ENCODE results near the gene NPAS3.

NPAS3 gene

DNA sequence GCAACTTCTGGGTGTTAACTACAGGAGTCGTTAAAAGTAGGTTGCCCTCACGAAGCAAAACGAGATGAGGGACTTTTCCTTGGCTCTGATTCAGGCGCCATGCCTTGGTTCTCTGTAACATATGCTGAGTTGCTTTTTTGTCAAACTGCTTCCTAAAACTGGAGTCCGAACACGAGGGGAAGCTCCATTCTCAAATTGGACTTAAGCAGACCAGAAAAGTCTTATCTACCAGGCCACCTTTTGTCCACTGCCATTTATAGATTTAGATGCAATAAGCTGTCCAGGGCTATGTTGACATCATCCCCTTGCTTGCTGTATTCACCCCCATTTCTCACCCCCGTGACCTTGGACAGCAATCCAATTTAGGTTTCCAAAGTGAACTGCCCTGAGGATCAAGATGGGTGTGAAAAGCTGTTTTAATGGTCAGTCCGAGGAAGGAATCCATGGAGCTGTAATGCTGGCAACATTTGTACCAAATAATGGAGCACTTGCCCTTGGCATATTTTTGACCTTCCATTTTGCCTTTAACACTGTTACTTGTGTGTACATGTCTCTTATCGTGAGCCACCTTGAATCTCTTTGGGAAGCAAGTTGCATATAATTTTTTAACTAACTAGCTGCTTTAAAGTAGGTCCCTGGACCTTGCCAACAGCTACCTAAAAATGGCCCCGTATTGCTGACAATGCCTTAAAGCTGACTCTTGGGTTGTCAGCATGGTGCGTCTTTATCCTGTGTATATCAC, 714.1 kb downstream of the NPAS3 start:
- DNase-seq, result no peak

- DNase-seq, result no peak
Observed at GRCh38 chr14:33653308-33653695, 714.6 kb downstream of the NPAS3 start.

- DNase-seq, result no peak
Observed at GRCh38 chr14:33655421-33655820, 716.7 kb downstream of the NPAS3 start.

- DNase-seq, result no peak
Observed at GRCh38 chr14:33657476-33657875, 718.8 kb downstream of the NPAS3 start.

- no peak for DNase-seq
Observed at GRCh38 chr14:33660248-33660647, 721.6 kb downstream of the NPAS3 start.

DNA sequence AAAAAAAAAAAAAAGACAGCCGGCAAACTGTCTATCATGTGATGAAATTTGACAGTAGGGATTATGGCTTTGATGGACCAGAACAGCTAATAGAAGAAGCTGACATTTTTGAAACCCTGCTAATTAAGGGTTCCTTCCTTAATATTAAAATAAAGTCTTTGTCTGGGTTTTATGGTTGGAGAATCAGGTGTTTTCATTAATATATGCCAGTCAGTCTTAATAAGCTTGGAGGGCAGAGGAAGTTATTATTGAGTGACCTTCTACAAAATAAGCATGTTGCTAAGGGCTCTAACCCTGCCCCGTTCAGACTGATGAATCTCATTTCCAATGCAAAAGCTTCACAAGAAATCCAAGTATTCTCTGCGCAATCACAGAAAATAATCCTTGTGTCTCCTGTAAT, 722.4 kb downstream of the NPAS3 start:
- no peak for DNase-seq

- no peak for DNase-seq
Observed at GRCh38 chr14:33668066-33668465, 729.4 kb downstream of the NPAS3 start.

DNA sequence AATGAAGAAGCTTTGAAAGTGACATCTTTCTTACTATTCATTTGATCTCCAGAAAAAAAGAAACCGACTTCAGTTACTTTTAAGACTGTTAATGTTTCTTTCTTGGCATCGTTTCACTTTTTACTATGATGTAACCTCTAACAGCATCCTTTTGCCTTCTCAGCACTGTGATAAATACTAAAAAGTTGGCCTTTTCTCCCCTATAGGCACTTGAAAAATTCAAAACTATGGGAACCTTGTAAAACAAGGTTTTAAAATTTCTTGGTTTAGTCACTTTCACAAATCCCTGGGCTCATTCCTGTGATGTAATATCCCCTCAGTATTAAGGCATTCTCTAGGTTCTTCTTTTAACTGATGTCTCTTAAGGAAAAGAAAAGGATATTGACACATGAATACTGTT, 730.4 kb downstream of the NPAS3 start:
- DNase-seq, result no peak

DNA sequence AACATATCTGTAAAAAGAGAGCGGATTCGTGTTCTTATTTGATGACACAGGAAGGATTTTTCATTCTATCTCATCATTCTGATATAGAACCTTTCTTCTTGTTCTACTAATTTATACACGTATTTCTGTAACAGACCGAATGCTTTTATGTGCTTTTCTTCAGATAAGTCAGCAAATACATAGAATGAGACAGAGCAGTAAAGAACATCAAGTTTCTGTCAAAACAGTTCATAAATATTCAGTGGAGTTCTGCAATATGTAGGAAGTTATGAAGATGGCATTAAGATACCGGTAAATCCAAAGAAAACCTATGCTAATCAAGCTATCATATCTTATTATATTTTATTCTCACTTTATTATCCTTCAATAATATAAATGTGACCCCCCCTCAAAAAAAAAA, 731.6 kb downstream of the NPAS3 start:
- no peak for DNase-seq

DNA sequence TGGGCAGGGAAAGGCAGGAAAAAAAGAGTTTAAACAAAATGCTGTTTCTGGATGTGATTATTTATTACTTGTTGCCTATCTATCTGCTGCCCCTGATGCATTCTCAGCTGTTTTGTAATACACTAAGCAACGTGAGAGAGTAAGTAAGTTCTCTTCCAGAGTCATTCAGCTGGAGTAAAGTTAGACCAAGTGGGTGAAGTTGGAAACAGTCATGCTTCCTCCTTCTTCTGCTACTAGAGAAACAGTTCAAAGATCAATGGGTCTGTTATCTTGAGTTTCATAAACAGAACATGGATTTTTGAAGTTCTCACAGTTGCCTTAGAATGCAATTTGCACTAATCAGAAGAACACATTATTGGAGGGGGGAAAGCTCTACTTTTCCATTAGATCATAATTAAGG, 732.9 kb downstream of the NPAS3 start:
- DNase-seq, result no peak

GRCh38 chr14:33674927-33675326, 736.2 kb downstream of the NPAS3 start:
- no peak for DNase-seq

- DNase-seq, result no peak
Observed at GRCh38 chr14:33675415-33676130, 736.9 kb downstream of the NPAS3 start.

DNA sequence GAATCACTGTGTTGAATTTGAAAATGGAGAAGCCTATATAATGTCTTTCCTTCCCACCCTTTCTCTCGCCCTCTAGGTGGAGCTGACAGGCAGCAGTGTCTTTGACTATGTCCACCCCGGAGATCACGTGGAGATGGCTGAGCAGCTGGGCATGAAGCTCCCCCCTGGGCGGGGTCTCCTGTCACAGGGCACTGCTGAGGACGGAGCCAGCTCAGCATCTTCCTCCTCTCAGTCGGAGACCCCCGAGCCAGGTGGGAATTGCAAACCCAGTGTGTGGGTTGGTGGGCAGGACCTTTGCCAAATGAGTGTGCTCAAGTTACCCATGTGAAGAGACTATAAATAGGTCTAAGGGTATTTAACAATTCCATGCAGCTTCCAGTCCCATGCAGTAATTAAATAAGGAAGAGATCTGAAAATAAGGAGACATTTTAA, 737.5 kb downstream of the NPAS3 start:
- no peak for DNase-seq

GRCh38 chr14:33676891-33677290, 738.2 kb downstream of the NPAS3 start:
- no peak for DNase-seq

DNA sequence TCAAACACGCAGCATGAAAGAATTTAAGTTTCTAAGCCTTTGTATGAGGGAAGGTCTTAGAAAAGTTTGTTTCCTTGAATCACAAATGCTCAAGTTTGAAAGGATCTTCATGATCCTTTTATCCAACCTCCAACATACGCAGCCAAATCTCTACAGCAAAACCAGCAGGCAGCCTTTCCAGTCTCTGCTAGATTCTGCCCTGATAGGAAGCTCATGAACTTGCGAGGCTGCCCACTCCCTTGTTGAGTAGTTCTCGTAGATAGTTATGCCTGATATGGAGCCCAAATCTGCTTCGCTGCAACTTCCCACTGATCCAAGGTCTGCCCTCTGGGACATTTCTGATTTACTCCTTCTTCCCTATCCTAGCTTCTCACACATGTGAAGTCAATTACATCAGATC, 739.3 kb downstream of the NPAS3 start:
- DNase-seq, result no peak

- no peak for DNase-seq
Observed at GRCh38 chr14:33679025-33679424, 740.3 kb downstream of the NPAS3 start.

- DNase-seq, result no peak
Observed at GRCh38 chr14:33679461-33680225, 741.0 kb downstream of the NPAS3 start.

DNA sequence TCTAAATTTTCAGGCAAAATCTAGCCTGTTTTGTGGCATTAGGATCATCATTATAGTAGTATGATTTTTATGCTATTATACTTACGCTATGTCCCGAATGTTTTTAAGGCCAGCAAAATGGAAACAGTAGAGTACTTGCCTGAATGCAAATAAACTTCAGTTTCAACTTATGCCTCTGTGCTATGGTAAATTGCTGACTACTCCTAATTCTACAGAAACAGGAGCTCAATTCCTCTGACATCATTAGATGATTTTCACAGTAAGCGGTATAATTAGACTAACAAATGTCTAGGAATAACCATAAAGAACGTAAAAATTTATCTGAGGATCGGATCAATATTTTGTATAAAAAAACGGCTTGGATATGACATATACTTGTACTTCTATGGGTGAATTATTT, 742.2 kb downstream of the NPAS3 start:
- DNase-seq, result no peak

DNA sequence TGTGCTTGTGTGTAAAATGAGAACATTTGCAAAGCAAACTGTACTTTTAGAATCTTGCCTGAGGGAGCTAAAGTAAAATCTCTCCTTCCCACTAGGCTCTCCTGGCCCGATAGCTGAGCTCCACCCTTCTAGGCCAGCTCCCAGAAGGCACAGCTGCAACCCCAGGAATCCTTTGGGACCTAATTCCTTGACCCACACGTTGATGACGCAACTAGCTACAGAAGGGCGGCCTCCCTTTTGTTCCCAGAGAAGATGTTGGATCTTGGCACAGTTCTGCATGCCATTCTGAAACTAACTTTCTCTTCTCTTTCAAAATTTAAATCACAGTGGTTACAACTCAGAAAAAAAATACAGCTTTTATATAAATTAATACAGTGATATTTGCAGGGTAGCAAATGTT, 744.1 kb downstream of the NPAS3 start:
- no peak for DNase-seq

GRCh38 chr14:33685026-33685425, 746.3 kb downstream of the NPAS3 start:
- no peak for DNase-seq

- DNase-seq, result no peak
Observed at GRCh38 chr14:33685698-33686097, 747.0 kb downstream of the NPAS3 start.

GRCh38 chr14:33686218-33686617, 747.5 kb downstream of the NPAS3 start:
- no peak for DNase-seq

- DNase-seq, result no peak
Observed at GRCh38 chr14:33686856-33687255, 748.2 kb downstream of the NPAS3 start.

DNA sequence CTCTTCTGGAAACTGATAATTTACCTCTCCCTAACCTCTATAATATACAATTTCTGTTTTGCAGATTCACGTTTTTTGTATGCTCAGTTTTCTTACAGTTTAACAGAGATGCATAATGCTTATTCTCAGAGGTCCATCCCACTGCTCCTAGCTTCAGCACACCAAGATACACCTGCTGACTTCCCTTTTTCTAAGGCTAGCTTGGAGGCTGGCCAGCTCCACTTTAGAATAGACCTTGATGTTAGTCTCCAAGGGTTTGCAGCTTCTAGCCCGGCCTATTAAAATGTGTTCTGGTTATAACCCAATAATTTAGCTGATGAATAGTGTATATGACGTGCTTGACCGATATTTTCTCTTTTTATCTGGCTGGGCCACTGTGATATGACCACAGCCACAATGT, 751.0 kb downstream of the NPAS3 start:
- DNase-seq, result no peak

All from stimulated activated naive CD4-positive, alpha-beta T cell treated with Interleukin-2 at 50 U/mL for 16 hours (primary cell).